Loucy (cell line): ENCODE measurements around the gene ROR1.

Source experiments
- H2AFZ ChIP-seq: fragments of 200-600 bp; sonication (generic); 2 replicates; pipeline ENCODE4 v1.6.0; 2016; ENCODE audit warnings: antibody characterized with exemption, mild to moderate bottlenecking, low read length, moderate library complexity
- H3F3A ChIP-seq: fragments of 200-600 bp; 2 replicates; pipeline ENCODE4 v1.6.0; 2016; ENCODE audit warnings: antibody characterized with exemption, low read depth, mild to moderate bottlenecking
- H3K27me3 ChIP-seq: fragments of 200-600 bp; sonication (generic); 2 replicates; pipeline ENCODE4 v1.6.1; 2014; ENCODE audit warnings: low read length, mild to moderate bottlenecking; ENCODE audit not compliant: insufficient read depth, poor library complexity, severe bottlenecking
- H3K36me3 ChIP-seq: fragments of 200-600 bp; sonication (generic); 2 replicates; pipeline ENCODE4 v1.6.1; 2016; ENCODE audit warnings: low read length; ENCODE audit not compliant: insufficient read depth
- H3K4me1 ChIP-seq: fragments of 200-600 bp; sonication (generic); 2 replicates; pipeline ENCODE4 v1.5.1; 2014; ENCODE audit warnings: low read length, mild to moderate bottlenecking; ENCODE audit not compliant: insufficient read depth, poor library complexity, severe bottlenecking
- H3K4me2 ChIP-seq: fragments of 200-600 bp; sonication (generic); 2 replicates; pipeline ENCODE4 v1.6.0; 2014; ENCODE audit warnings: antibody characterized with exemption, low read length, low read depth, mild to moderate bottlenecking; ENCODE audit not compliant: poor library complexity, severe bottlenecking
- H3K4me3 ChIP-seq: fragments of 200-600 bp; sonication (generic); 2 replicates; pipeline ENCODE4 v1.5.1; 2014; ENCODE audit warnings: low read length, mild to moderate bottlenecking, mixed read lengths; ENCODE audit not compliant: poor library complexity, severe bottlenecking
- H3K79me2 ChIP-seq: fragments of 200-600 bp; sonication (generic); 2 replicates; pipeline ENCODE4 v1.6.1; 2014; ENCODE audit warnings: low read length; ENCODE audit not compliant: insufficient read depth
- H3K9ac ChIP-seq: fragments of 200-600 bp; sonication (generic); 2 replicates; pipeline ENCODE4 v1.6.0; 2014; ENCODE audit warnings: mild to moderate bottlenecking, low read depth, low read length, moderate library complexity; ENCODE audit not compliant: poor library complexity, severe bottlenecking
- H3K9me2 ChIP-seq: fragments of 200-600 bp; sonication (generic); replicated peaks from 2 replicates; pipeline ENCODE4 v1.6.1; 2016; ENCODE audit warnings: low read depth, low read length, mixed read lengths
- H3K9me3 ChIP-seq: fragments of 200-600 bp; sonication (generic); 2 replicates; pipeline ENCODE4 v1.6.1; 2014; ENCODE audit warnings: mild to moderate bottlenecking, antibody characterized with exemption, low read length, low read depth; ENCODE audit not compliant: insufficient read depth
- H4K20me1 ChIP-seq: fragments of 200-600 bp; sonication (generic); 2 replicates; pipeline ENCODE4 v1.6.0; 2014; ENCODE audit warnings: antibody characterized with exemption, low read length, mild to moderate bottlenecking; ENCODE audit not compliant: insufficient read depth, poor library complexity, severe bottlenecking
- CTCF ChIP-seq: fragments of 200-600 bp; sonication (generic); conservative IDR thresholded peaks from 2 replicates; pipeline ENCODE4 v1.5.1; 2014; ENCODE audit warnings: mild to moderate bottlenecking, antibody characterized with exemption, low read length
- EZH2phosphoT487 ChIP-seq: fragments of 200-600 bp; IDR thresholded peaks from 2 replicates; pipeline ENCODE4 v1.6.1; 2018; ENCODE audit warnings: antibody characterized with exemption, mild to moderate bottlenecking, moderate library complexity, borderline replicate concordance

The ROR1 gene

GRCh38 chr1:64097859-64098258 is 324.0 kb downstream of the ROR1 start:
- Histone ChIP-seq H3K79me2 (no peaks in the 10 kb centered on the region), H3K4me1 (no peaks in the 10 kb centered on the region), H3K9me2 (no peaks in the 10 kb centered on the region), H3K27me3 (no peaks in the 10 kb centered on the region), H3F3A (no peaks in the 10 kb centered on the region), H3K4me3 (no peak overlapping the region), H3K9me3 (no peaks in the 10 kb centered on the region), H3K4me2 (no peak overlapping the region), H4K20me1 (no peaks in the 10 kb centered on the region), H3K36me3 (no peaks in the 10 kb centered on the region), H2AFZ (no peak overlapping the region), H3K9ac (no peak overlapping the region)
- TF ChIP-seq EZH2phosphoT487 (no peak), CTCF (no peak)

- Histone ChIP-seq H3K27me3 (no peaks in the 10 kb centered on the region), H3K4me1 (no peaks in the 10 kb centered on the region), H3K9me2 (no peaks in the 10 kb centered on the region), H3K36me3 (no peaks in the 10 kb centered on the region), H3K4me3 (no peak overlapping the region), H3F3A (no peaks in the 10 kb centered on the region), H3K4me2 (no peak overlapping the region), H3K9me3 (no peaks in the 10 kb centered on the region), H4K20me1 (no peaks in the 10 kb centered on the region), H3K9ac (no peak overlapping the region), H2AFZ (no peak overlapping the region), H3K79me2 (no peaks in the 10 kb centered on the region)
- TF ChIP-seq EZH2phosphoT487, result no peak
- no peak for TF ChIP-seq CTCF
Observed at GRCh38 chr1:64098436-64098835, 324.6 kb downstream of the ROR1 start.

GRCh38 chr1:64098846-64099582 is 325.2 kb downstream of the ROR1 start:
- no peaks in the 10 kb centered on the region for H3K27me3 ChIP-seq
- H3K9me3 ChIP-seq, result no peaks in the 10 kb centered on the region
- no peaks in the 10 kb centered on the region for H3K79me2 ChIP-seq
- no peak overlapping the region for H2AFZ ChIP-seq
- no peak overlapping the region for H3K4me3 ChIP-seq
- H3K36me3 ChIP-seq, result no peaks in the 10 kb centered on the region
- no peaks in the 10 kb centered on the region for H4K20me1 ChIP-seq
- H3F3A ChIP-seq, result no peaks in the 10 kb centered on the region
- TF ChIP-seq CTCF (no peak), EZH2phosphoT487 (no peak)
- H3K4me2 ChIP-seq, result no peak overlapping the region
- H3K9me2 ChIP-seq, result no peaks in the 10 kb centered on the region
- H3K4me1 ChIP-seq, result no peaks in the 10 kb centered on the region
- H3K9ac ChIP-seq, result no peak overlapping the region
